ENCODE results near the gene TMEM132C.

DNA sequence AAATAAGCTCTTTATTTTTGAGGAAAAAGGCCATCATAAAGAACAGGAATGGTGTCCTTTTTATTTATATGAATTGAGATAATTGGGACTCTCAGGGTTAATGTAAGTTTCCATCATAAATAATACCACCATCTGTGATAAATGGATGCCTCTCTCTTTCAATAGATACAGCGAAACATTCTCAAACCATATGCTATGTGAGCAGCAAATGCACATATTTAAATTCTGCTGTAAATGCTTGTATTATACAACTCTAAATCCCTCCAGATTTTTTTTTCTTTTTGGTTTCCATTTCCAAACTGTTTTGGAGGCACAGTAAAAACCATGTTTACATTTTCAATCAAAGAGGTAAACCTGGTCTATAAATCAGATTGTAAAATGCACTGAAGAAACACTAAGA lies 132.3 kb downstream of the TMEM132C start:
- TF ChIP-seq CTCF (IDR thresholded peaks at IDR 0.05) = no peak
- no peak for TF ChIP-seq POLR2A (IDR thresholded peaks at IDR 0.05)

All from esophagus squamous epithelium (tissue), 4 donors.